Ecto neural progenitor cell (in vitro differentiated cells): ENCODE data around the gene MAP3K5.
A peak's percentile ranks its signal among the peaks of the same experiment; 100 is the strongest.
"Not testable (repeated sequence)": the region's sequence is repeated elsewhere in the genome, so short reads cannot be mapped to it uniquely, and the experiment has no call there.

Source experiments
- DNase-seq: peaks from one replicate; pipeline ENCODE4 v3.0.0-alpha.2; 2018; ENCODE audit warnings: low spot score

MAP3K5 gene

DNA sequence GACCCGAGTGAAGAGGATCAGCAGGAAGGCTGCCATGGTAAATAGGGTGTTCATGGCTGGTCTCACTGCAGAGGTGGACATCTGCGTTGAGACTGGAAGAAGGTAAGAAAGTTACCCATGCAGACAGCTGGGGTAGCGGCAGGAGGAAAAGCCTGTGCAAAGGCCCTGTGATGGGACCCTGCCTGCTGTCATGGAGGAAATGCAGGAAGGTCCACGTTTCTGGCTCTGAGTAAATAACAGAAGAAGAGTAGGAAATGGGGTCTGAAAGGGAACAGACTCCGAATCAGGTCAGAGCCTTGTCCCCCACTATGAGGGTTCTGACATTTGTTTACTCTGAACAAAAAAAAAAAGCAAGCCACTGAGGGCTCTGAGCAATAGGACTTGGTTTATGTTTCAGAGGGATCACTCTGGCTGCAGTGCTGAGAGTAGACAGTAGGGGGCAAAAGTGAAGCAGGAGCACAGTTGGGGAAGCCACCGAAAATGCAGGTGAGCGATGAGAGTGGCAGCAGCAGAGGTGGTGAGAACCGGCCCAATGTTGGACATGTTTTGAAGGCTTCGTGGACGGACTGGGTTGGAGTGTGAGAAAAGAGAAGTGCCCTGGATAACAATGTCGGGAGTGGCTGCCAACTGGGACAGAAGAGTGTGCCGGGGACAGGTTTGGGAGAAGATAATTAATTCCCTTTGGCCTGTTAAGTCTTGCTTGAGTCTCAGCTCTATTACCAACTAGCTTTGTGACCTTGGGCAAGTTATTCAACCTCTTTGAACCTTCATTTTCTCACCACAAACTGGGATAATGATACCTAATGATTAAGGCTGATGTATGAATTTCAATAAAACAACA is 184.1 kb downstream of the MAP3K5 start:
- DNase-seq: peak; percentile 78

DNA sequence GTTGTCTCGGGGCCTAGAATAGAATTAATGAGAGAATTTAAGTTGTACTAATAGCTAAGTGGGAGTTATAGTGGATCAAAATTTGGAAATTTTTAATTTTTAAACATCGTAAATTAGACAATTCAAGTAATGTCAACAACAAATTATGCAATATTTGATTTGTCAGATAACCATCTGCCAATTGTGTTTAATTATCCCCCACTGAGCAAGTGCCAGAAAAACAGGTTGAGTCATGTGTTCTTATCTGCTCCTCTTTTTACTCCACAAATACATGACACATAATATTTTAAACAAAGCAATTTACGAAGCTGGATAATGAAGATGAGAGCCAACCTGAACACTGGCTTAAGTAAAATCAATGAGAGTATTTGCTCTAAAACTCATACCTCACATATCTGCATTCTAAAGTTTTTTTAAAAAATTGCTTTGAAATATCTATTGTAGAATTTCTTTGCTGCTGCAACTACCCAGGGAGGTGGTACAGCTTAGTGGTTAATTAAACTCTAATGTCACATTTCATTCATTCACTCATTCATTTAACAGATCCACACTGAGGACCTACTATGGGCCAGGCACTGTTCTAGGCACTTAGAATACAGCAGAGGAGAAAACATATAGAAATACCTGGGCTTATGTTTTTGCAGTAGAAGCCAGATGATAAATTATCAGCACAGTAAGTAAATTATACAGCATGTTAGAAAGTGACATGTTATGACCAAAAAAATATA is 184.9 kb downstream of the MAP3K5 start:
- DNase-seq: no peak

DNA sequence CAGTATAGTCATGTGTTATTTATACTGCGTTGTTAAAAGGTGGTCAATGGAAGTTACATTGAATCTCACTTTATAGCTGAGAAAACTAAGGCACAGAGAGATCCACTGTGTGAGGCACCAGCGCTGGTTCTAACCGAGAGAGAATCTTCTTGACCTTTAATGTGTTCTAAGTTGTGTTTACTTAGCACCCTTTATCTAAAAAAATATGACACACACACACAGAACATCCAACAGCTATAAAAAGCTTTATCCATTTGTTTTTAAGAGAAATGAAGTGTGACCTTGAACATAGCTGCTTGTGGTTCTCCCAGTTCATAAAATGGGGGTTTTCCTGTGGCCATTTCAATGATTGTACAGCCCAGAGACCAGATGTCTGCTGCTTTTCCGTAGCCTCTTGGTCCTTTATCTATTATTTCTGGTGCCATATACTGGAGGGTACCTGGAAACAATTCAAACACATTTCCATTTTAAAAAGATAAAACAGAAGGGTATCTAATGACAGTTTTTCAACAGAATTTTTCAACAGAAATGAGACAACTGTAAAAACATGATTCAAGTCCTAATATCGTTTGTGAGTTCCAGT is 187.3 kb downstream of the MAP3K5 start:
- no peak for DNase-seq

DNA sequence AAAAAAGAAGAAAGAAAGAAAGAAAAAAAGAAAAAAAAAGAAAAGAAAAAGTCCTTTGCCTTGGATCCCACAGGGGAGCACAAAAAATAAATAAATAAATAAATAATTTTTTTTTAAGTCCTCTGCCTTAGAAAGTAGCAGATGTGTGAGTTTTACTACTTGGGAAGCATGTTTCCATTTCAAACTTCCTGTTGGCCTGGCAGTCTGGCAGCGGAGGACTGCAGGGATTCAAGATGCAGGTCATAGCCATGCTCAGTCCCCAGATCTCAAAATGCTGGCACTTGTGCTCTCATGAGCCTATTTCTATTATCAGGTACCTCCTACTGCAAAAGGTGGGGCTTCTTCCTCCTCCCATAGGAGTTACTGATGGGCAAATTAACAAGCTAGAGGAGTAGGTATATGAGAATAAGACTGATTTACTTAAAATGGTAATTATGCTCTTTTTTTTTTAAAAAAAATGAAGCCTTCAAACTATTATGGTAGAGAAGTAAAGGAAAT is 187.9 kb downstream of the MAP3K5 start:
- no peak for DNase-seq

DNA sequence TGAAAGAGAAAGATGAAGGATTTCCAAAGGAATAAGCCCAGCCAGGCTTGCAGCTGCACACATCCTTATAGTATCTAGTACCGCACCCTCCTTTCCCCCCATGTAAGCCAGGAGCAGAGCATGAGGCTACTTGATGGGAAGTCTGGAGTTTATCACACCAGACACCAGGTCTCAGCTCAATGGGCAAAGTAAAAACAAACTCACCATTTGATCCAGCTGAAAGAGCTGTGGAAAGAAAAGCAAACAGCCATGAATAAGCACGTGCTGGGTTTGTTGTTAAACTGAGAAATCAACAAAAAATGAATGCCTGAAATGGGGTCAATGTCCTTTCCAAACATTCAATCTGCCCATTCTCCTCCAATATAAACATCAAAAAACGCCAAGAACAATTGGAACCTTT is 191.5 kb downstream of the MAP3K5 start:
- DNase-seq: no peak

DNA sequence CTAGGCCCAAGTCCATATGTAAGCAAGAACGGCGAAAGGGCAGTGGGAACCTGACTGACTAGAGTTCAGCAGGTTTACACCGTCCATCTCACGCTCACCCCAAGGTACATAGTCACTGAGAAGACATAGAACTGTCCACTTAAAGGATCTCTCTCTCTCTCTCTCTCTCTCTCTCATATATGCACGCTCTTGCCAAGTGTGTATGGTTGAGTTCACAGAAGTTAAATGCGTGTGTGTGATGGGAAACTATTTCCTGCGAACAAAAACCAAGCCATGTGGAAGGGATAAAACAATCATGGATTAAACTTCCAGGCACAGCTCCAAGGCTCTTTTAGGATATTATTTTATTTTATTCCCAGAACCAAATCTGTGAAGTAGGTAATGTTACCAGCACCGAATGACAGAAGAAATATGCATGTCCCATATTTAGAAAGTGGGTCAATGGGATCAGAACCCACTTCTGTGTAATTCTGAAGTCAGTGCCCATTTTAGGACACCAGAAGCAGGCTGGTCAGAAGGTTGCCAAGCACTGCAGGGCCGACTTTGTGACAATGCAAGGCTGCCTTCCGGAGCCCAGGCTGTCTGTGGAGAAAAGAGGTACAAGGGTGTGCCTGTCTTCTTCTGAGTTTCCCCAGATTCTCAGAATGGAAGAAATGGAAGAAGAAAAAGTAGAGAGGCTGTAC is 192.8 kb downstream of the MAP3K5 start:
- no peak for DNase-seq

DNA sequence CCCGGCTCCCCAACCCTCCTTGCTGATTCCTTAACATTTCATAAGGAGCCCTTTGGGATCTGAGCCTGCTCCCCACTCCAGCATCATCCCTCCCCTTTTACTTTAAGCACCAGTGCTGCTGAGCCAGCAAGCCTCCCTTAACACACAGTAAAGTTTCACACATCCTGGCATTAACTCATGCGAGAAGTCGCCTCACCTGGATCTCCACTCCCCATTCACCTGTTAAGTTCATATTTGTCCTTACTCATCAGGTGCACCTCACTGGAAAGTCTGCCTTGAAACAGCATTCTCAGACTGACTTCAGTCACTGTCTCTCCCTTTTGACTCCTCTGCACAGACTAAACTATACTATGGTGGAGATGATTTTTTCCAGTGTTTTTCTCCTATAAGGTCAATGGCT is 194.2 kb downstream of the MAP3K5 start:
- DNase-seq: no peak

DNA sequence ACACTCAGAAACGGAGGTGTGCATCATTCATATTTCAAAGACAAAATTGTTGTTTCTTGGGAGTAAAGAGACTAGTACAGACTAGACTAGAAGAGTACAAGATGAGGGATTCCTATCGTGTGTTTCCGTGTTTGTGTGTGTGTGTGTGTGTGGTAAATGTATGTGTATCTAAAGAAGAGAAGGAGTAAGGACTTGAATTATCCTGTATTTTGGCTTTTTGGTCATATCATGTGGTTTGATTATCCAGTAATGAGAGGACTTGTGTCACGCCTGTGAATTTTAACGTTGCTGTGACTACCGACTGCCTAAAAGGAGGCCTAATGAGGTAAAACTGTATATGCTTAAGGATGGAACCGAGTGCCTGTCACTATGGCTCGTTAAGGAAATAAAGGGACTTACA is 197.6 kb downstream of the MAP3K5 start:
- no peak for DNase-seq

DNA sequence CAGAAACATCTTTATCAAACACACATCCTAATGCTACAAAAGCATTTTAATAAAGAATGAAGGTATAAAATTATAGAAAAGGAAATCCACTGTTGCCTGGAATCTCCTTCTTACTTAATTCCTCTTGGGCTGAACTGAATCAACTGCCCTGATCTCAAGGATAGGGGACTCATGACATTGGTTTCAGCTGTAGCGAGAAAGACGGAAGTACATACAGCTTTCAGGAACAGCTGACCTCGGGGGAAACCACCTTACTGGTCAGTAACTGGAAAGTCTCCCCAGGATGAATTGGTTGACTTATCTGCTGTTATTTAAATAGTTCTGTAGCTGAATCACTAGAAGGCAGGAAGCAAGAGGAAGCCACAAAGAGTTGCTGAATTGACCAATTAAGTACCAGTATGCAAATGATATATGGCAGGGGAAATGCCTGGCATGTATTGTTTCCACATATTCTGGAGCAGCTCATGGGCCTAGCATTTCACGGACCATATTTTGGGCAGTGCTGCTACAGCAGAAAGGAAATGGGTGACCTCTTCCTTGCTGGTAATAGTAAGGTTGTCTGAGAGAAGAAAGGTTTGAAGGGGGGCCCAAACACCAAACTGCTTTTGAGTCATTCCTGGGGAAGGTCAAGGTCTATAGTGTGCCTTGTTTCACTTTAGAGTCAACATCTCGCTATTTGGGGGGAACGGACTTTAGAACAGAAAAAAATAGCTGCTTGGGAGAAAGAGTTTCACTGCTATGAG is 198.4 kb downstream of the MAP3K5 start:
- DNase-seq: no peak

DNA sequence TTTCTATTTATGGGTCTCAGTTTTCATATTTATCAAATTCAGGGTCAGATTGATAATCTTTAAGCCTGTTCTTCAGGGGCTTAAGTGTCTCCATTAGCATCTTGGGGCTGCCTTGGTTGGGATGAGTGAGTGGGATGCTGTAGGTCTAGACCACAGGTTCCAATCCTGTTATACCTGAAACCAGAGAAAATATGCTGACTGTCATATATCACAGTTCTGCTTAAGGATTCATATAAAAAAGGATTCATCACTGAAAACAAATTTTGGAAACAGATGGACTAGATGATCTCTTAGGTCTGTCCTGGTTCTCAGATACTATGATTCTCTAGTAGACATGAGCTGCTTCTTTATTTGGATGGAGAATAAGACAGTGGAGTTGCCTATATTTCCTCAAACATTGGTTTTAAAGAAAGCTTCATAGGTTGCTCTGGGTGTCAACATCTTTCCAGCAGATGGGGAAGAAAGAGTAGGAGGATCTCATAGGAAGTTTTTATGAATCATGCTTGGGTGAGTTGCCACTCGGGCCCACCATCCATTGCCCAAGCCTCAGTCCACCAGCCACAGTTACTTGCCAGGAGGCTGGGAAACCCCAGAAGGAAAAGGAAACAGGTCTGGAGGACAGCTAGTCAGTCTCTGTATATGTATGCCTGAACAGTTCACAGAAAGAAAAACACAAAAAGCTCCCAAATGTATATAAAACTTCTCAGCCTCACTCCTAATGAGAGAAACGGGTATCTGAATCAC is 199.2 kb downstream of the MAP3K5 start:
- no peak for DNase-seq

DNA sequence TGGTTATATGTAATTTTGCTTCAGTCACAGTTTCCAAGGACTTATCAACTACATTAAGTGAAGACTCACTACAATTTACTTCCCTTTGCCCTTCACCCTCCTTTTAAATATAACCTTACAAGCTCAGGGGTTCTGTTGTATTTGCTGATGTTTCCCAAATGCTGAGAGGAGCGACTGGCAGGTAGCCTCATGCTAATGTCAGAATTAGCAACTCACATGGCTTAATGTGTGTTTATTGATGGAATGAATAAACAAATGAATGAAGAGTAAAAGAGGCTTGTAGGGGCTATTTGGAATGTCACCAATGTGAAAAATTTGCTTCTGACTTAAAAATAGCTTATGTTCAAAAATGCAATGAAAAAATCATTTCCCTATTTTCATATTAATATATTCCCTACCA is 200.7 kb downstream of the MAP3K5 start:
- no peak for DNase-seq

DNA sequence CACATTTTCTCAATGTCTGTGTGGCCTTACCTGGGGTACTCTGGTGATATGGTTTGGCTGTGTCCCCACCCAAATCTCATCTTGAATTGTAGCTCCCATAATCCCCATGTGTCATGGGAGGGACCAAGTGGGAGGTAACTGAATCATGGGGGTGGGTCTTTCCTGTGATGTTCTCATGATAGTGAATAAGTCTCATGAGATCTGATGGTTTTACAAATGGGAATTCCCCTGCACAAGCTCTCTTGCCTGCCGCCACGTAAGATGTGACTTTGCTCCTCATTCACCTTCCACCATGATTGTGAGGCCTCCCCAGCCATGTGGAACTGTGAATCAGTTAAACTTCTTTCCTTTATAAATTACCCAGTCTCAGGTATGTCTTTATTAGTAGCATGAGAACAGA is 201.4 kb downstream of the MAP3K5 start:
- not testable (repeated sequence) for DNase-seq

DNA sequence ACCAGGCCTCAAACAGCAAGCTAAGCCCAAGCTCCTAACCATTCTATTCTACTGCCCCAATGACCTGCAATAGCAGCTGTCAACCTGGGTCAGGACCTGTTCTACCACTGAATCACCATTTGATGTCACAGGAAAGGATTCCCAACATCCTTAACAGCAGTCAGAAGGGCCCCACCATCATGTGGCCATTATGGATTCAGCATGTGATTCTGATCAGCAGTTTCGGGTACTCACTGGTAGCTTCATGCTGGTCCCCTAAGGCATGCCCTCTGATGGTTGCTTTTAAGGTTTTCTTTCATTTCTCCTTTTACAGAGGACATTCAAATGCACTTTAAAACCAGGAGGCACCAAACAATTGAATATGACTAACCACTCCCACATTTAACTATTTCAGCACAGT is 204.8 kb downstream of the MAP3K5 start:
- DNase-seq: no peak

DNA sequence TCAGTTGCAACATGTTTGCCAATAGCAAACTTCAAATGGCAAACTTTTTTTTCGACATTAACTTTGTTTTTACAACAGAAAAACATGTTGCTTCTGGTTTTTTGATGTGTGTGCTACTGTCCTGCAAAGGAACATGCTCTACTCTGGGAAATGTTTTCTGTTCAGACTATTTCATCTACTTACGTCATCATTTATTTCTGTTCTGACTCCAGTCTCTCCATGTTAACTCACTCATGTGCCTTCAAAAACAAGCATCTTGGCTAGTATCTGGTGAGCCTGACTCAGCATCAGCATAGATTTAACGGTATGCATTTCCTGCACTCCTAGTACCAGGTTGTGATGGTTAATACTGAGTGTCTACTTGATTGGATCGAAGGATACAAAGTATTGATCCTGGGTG is 206.0 kb downstream of the MAP3K5 start:
- DNase-seq: no peak

DNA sequence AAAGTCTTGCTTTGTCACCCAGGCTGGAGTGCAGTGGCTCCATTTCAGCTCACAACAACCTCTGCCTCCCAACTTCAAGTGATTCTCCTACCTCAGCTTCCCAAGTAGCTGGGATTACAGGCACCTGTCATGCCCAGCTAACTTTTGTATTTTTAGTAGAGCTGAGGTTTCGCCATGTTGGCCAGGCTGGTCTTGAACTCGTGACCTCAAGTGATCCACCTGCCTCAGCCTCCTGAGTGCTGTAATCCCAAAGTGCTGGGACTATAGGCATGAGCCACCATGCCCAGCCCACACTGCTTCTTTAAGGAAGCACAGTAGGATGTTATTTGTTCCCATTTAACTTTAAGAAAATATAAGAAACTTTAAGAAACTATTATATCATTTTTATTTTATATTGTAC is 206.8 kb downstream of the MAP3K5 start:
- DNase-seq: not testable (repeated sequence)

DNA sequence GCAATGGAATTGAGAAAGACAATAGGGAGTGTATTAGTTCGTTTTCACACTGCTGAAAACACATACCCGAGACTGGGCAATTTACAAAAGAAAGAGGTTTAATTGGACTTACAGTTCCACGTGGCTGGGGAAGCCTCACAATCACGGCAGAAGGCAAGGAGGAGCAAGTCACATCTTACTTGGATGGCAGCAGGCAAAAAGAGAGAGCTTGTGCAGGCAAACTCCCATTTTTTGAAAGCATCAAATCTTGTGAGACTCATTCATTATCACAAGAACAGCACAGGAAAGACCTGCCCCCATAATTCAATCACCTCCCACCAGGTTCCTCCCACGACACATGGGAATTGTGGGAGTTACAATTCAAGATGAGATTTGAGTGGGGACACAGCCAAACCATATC is 208.0 kb downstream of the MAP3K5 start:
- not testable (repeated sequence) for DNase-seq

DNA sequence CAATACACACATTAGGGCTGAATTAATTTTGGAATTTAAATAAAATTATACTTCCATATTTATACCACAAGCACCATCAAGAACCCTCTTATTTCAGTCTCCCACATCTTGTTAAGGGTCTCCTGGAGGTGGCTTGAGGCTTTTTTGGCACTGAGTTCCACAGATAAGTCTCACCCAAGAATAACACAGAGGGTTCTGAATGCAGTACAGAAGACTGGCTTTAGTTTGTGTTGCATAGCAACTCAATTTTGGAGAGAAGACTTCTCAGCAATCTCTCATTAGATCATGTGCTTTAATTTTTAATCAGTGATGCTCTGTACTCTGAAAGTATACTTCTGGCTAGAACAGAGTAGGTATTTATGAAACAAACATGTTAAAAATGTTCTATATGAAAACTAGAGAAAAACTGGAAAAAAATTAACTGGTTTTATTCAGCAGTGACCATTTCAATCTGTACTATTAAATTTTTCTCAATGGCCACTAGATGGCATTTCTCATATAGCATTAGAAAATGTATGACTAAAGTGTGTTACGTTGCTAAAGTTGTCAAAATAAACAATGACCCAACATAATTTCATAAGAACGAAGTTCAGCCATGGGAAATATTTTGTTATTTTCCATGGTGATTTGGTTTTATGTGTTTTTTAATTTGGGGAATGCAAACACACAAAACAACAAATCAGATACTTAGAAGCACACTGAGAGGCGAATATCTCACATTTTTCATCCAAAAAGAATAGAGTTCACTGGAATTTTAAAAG is 209.4 kb downstream of the MAP3K5 start:
- no peak for DNase-seq

DNA sequence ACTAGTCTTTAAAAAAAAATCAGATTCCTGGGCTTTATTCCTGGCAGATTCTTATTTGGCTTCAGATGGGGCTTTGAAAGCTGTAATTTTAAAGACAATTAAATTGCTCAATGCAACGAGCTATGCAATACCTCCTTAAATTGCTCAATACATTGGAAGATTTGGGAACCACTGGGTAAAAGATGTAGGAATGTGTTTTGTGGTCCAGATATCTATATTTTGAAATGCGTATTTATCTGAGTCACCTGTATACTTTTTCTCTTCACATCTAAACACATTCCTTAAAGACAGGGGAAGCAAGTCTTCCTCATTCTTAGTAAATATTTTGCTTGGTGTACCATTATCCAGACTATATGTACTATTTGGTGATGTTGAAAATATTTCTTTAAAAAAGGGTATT is 212.5 kb downstream of the MAP3K5 start:
- DNase-seq: no peak

DNA sequence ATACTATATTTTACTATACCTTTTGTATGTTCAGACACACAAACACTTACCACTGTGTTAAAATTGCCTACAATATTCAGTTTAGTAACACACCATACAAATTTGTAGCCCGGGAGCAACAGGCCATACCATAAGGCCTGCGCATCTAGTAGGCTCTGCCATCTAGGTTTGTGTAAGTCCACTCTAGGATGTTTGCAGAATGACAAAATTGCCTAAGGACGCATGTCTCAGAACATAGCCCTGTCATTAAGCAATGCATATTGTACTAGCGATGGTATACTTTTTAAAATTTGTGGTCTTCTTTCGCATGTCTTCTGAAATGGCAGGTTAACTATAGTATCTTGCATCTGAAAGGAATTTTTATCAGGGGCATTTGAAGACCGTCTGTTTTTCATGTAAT is 215.5 kb downstream of the MAP3K5 start:
- DNase-seq: no peak

DNA sequence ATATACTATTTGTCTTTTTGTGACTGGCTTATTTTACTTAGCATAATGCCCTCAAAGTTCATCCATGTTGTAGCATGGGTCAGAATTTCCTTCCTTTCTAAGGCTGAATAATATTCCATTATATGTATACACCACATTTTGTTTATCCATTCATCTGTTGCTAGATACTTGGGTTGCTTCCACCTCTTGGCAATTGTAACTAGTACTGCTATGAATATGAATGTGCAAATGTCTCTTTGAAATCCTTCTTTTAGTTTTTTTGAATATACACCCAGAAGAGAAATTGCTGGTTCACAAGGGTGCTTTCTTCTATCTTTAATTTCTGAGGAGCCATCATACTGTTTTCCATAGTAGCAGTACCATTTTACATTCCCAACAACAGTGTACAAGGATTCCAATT is 220.8 kb downstream of the MAP3K5 start:
- no peak for DNase-seq
